Adrenal gland (tissue), 19 donors: ENCODE data around the gene GCSAM. TPM values are rescaled to one million over a fixed set of nuclear protein-coding genes. Genes with fewer than 3 reads are reported as not detected.

Experiments used
- DNase-seq, 7 donors: peaks; one replicate each; pipeline ENCODE4 v3.0.0-alpha.2; 2019 to 2020
- H3K27ac ChIP-seq, 5 donors: fragments of 200-600 bp; sonication (generic) in 4 of 5; 1 replicate in 3 of 5; 2 replicates in 2 of 5; pipeline versions ENCODE4 v1.5.1 to v1.8.0; 2016 to 2020; ENCODE audit warnings: mild to moderate bottlenecking in 1 of 5
- H3K27me3 ChIP-seq: fragments of 200-600 bp; 2 replicates; pipeline ENCODE4 v1.8.0; 2021
- H3K36me3 ChIP-seq, 2 donors: fragments of 200-600 bp; replicated peaks in 1 of 2; 1 replicate in 1 of 2; 2 replicates in 1 of 2; pipeline versions ENCODE4 v1.5.1 to v1.8.0; 2018 to 2022
- H3K4me1 ChIP-seq, 2 donors: fragments of 200-600 bp; replicated peaks in 1 of 2; 1 replicate in 1 of 2; 2 replicates in 1 of 2; pipeline versions ENCODE4 v1.5.1 to v1.8.0; 2018 to 2021
- H3K4me3 ChIP-seq, 4 donors: fragments of 200-600 bp; sonication (generic) in 3 of 4; one replicate each; pipeline ENCODE4 v1.5.1; 2016 to 2018
- H3K9me3 ChIP-seq, 3 donors: fragments of 200-600 bp; sonication (generic) in 1 of 3; replicated peaks in 1 of 3; 1 replicate in 2 of 3; 2 replicates in 1 of 3; pipeline versions ENCODE4 v1.5.1 to v1.8.0; 2016 to 2021
- POLR2A ChIP-seq, 2 donors: fragments of 450-650 bp; IDR thresholded peaks; one replicate each; pipeline ENCODE4 v1.6.1; 2017; ENCODE audit warnings: antibody characterized with exemption in 2 of 2, mild to moderate bottlenecking in 2 of 2, moderate library complexity in 1 of 2
- WGBS, 4 donors: extraction: QIAGEN DNeasy Blood & Tissue Kit in 2 of 4; methylation state at CpG; one replicate each; pipeline versions ENCODE4 v1.1.5 to v1.1.7; 2013 to 2017; 5-methylcytosine and 5-hydroxymethylcytosine counted together
- intact Hi-C, 2 donors: fragments of 100-400 bp; cut with DNase I; formaldehyde crosslinking; loops; one replicate each; pipeline versions ENCODE4 v1.14.1 to v1.15.0; 2022 to 2023
- long read RNA-seq, 10 donors: library from polyadenylated mRNA in 3 of 10; unstranded in 2 of 10; stranded (forward) in 1 of 10; transcript quantifications; one replicate each; pipeline ENCODE4 v2.0.0 and lab custom pipeline, GENCODE V29; 2021 to 2026
- polyA plus RNA-seq, 3 donors: library from polyadenylated mRNA; stranded (reverse); fragments of 200-250 nt in 2 of 3; fragments of 350-450 nt in 1 of 3; fragmentation: Illumina TruSeq in 1 of 3; extraction: RNeasy Lipid Tissue Mini Kit (QIAGEN cat#74804) in 1 of 3; gene quantifications; one replicate each; pipeline ENCODE4 v1.2.3, GENCODE V29; 2013 to 2014
- total RNA-seq, 9 donors: library from RNA; depleted of rRNA in 4 of 9; stranded (reverse); fragments of >200 nt in 4 of 9; fragments of 120-200 nt in 1 of 9; fragmentation: NEBNext Ultra II Directional in 1 of 9; extraction: Animal tissue kit (Norgen Biotek cat#: 25700) in 1 of 9; gene quantifications; one replicate each; pipeline versions ENCODE4 v1.1.0 to v1.2.4, GENCODE V29; 2013 to 2023
- TF ChIP-seq, protein P1 (sequence below), 6 experiments: fragments of 450-650 bp in 4 of 6; fragments of 200-600 bp in 2 of 6; sonication (generic) in 1 of 6; IDR thresholded peaks; 1 replicate in 5 of 6; 2 replicates in 1 of 6; pipeline versions ENCODE4 v1.5.1 to v1.8.0; 2016 to 2021; ENCODE audit warnings: antibody characterized with exemption in 6 of 6, mild to moderate bottlenecking in 2 of 6, moderate library complexity in 1 of 6
- donor health status: healthy with polysubstance abuse.
- donor health status: Bipolar disorder and iron deficiency.
- donor health status: DM: yes; HTN: yes; CAD: no.
- donor health status: DM: no; HTN: no; CAD: no.
- donor health status: DM: no; HTN: no; CAD: no.
- donor health status: DM: yes; HTN: yes; CAD: no.

The GCSAM gene, protein sequence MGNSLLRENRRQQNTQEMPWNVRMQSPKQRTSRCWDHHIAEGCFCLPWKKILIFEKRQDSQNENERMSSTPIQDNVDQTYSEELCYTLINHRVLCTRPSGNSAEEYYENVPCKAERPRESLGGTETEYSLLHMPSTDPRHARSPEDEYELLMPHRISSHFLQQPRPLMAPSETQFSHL
- total RNA-seq, result 1 to 10 TPM in 1 of 9 donors, under 1 TPM in 4, not detected in 4; 0.17 to 1.8 (median 0.26) TPM
- under 1 TPM in 2 of 3 donors, not detected in 1; 0.07 to 0.26 TPM for polyA plus RNA-seq
- long read RNA-seq, donor 1, result 0 reads
- long read RNA-seq, donor 2, result 0 reads
- long read RNA-seq, donor 3, result 0 reads
- long read RNA-seq, donor 4, partial matches to known transcripts, result 0 of 1 reads
- long read RNA-seq, donor 4, other reads (novel, unspliced or antisense), result 0 of 1 reads
- long read RNA-seq, donor 5, result 0 reads
- long read RNA-seq, donor 6, result 0 reads
- long read RNA-seq, donor 7, result 0 reads
- long read RNA-seq, donor 8, result 0 reads
- long read RNA-seq, donor 9, result 0 reads
- long read RNA-seq, donor 10, result 0 reads

DNA sequence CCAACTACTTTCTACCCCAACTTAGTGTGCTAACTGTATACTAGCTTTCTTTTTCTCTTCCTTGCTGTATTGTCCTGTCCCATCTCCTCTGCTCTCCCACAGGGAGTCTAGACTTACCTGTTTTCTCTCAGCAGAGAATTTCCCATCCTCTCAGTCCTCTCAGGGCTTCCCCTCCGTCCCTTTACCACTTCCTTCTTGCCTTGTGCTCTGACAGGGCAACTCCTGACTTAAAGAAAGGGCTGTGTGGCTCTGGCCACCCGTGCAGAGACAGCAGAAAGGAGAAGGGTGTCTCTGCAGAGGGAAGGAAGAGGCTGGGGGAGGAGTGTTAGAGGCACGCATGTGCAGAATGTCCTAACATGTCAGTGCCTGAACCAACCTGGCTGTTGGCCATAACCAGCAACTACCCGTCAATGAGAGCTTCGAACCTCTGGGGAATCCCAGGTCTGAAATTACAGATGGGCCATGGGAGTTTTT lies at the start of gene GCSAM:
GCSAM (minus strand) TSS at position 274 of the 474 bp plus-strand sequence; CDS start at position 146, 128 bp downstream.
- intact Hi-C loops, result no loop called here
- Histone ChIP-seq H3K9me3 (no peaks in the 10 kb centered on the region), H3K4me1 (no peaks in the 10 kb centered on the region), H3K4me3 (no peak within 1 kb of the TSS), H3K27me3 (no peaks in the 10 kb centered on the region), H3K36me3 (no peaks in the 10 kb centered on the region), H3K27ac (no peak within 1 kb of the TSS)
- DNase-seq, result peak; percentile 20 to 59 (median 38)
- WGBS, 4 donors, result 57 to 66% (median 58%) methylated on average over 5 of the region's 5 CpGs
- TF ChIP-seq POLR2A (IDR thresholded peaks at IDR 0.05), result no peak
- TF ChIP-seq, protein P1, sequence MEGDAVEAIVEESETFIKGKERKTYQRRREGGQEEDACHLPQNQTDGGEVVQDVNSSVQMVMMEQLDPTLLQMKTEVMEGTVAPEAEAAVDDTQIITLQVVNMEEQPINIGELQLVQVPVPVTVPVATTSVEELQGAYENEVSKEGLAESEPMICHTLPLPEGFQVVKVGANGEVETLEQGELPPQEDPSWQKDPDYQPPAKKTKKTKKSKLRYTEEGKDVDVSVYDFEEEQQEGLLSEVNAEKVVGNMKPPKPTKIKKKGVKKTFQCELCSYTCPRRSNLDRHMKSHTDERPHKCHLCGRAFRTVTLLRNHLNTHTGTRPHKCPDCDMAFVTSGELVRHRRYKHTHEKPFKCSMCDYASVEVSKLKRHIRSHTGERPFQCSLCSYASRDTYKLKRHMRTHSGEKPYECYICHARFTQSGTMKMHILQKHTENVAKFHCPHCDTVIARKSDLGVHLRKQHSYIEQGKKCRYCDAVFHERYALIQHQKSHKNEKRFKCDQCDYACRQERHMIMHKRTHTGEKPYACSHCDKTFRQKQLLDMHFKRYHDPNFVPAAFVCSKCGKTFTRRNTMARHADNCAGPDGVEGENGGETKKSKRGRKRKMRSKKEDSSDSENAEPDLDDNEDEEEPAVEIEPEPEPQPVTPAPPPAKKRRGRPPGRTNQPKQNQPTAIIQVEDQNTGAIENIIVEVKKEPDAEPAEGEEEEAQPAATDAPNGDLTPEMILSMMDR (IDR thresholded peaks at IDR 0.05), result no peak

DNA sequence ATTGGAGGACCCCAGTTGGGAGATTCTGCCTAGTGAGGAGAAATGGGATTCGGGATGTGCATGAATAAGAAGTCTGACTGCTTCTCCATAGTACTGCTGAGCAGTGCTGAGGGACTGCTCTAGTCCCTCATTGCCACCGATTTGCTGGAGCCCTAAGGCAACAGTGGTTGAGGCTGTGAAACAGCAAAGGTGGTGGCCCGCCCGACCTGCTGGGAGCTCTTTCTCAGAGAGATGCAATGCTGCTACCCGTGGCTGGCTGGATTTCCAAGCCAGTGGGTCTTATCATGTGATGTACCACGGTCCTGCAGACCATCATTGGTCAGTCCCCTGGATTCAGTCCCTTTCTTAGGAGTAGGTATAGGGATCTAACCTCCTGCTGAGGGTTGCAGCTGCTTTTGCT lies 42.6 kb upstream of the GCSAM start:
- H3K4me1 ChIP-seq, result no peaks in the 10 kb centered on the region
- no peak for TF ChIP-seq POLR2A (IDR thresholded peaks at IDR 0.05)
- TF ChIP-seq, protein P1 (IDR thresholded peaks at IDR 0.05), result no peak
- no peaks in the 10 kb centered on the region for H3K9me3 ChIP-seq
- no peak for DNase-seq
- H3K4me3 ChIP-seq, result no peak overlapping the region
- 75 to 89% (median 80%) methylated on average over 2 to 6 of the region's 6 CpGs for WGBS, 4 donors
- intact Hi-C loops, result no loop called here
- H3K27me3 ChIP-seq, result no peaks in the 10 kb centered on the region
- H3K27ac ChIP-seq, result no peak overlapping the region
- no peaks in the 10 kb centered on the region for H3K36me3 ChIP-seq

DNA sequence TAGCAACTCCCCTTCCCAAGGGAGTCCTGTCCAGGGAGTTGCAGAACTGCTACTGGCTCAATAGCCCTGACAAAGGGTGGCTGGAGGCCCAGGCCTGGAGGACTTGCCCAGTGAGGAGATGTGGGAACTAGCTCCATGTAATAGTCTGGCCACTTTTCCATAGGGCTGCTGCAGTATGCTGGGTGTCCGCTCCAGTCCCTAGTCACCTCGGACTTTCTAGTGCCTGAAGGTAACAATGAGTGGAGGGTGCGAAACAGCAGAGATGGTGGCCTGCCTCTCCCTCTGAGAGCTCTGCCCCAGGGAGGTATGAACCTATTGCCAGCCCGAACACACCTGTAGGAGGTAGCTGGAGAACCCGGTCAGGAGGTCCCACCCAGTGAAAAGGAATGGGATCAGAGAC lies 42.0 kb upstream of the GCSAM start:
- 92 to 97% (median 94%) methylated on average over 3 to 5 of the region's 5 CpGs for WGBS, 4 donors
- Histone ChIP-seq H3K4me1 (no peaks in the 10 kb centered on the region), H3K9me3 (no peaks in the 10 kb centered on the region), H3K36me3 (no peaks in the 10 kb centered on the region), H3K4me3 (no peak overlapping the region), H3K27ac (no peak overlapping the region), H3K27me3 (no peaks in the 10 kb centered on the region)
- intact Hi-C loops, result no loop called here
- no peak for DNase-seq
- TF ChIP-seq, protein P1 (IDR thresholded peaks at IDR 0.05), result no peak
- TF ChIP-seq POLR2A (IDR thresholded peaks at IDR 0.05), result no peak

DNA sequence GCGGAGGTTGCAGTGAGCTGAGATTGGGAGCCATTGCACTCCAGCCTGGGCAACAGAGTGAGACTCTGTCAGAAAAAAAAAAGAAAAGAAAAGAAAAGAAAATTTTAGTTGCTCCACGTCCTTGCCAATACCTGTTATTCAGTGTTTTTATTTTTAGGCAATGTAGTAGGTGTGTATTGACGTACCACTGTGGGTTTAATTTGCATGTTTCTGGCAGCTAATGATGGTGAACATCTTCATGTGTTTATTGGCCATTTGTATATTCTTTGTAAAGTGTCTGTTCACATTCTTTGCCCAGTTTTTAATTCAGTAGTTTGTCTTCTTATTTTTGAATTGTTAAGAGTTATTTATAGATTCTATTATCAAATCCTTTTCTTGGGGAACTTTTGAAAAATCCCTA lies 38.1 kb upstream of the GCSAM start:
- Histone ChIP-seq H3K27me3 (no peaks in the 10 kb centered on the region), H3K27ac (no peak overlapping the region), H3K4me3 (no peak overlapping the region), H3K9me3 (no peaks in the 10 kb centered on the region), H3K4me1 (no peaks in the 10 kb centered on the region), H3K36me3 (no peaks in the 10 kb centered on the region)
- 91 to 96% (median 92%) methylated on average over 3 of the region's 3 CpGs for WGBS, 4 donors
- intact Hi-C loops, result no loop called here
- no peak for TF ChIP-seq POLR2A (IDR thresholded peaks at IDR 0.05)
- TF ChIP-seq, protein P1 (IDR thresholded peaks at IDR 0.05), result no peak
- DNase-seq, result no peak
